ENCODE results near the gene TP63.

DNA sequence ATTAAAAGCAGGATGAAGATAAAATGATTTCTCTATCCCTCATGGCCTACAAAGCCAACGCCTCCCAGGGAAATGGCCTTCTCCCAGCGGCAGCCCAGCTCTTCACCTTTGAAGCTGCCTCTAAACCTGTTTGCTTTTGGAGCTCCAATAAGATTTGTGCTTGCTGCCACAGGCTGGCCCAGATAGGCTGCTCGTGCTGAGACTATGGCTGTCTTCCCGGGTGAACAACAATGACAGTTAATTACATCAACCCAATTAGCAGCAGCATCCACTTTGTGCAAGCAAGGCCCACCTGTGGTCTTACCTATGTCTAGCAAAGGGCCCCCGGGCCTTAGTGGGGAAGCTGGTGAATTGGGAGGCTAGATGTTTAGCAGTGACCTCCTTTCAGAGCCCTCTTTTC lies 309.9 kb downstream of the TP63 start:
- no peak for TF ChIP-seq TAF1 (IDR thresholded peaks at IDR 0.05; ENCODE audit: low read depth)
- no peak for TF ChIP-seq YY1 (IDR thresholded peaks at IDR 0.05; ENCODE audit: low read depth)
- TF ChIP-seq, protein P1, sequence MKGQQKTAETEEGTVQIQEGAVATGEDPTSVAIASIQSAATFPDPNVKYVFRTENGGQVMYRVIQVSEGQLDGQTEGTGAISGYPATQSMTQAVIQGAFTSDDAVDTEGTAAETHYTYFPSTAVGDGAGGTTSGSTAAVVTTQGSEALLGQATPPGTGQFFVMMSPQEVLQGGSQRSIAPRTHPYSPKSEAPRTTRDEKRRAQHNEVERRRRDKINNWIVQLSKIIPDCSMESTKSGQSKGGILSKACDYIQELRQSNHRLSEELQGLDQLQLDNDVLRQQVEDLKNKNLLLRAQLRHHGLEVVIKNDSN (IDR thresholded peaks at IDR 0.05) = no peak
- TF ChIP-seq EP300 (IDR thresholded peaks at IDR 0.05; ENCODE audit: borderline replicate concordance) = no peak
